HepG2 (cell line): ENCODE results near the gene WDR20. TPM values are rescaled to one million over a fixed set of nuclear protein-coding genes. Genes with fewer than 3 reads are reported as not detected.

Source experiments
- AFF4 ChIP-seq: sonication (generic); formaldehyde crosslinking; IDR thresholded peaks from 2 replicates; pipeline ENCODE4 v1.4.0; 2020; ENCODE audit warnings: missing genetic modification reagents
- ARID5B ChIP-seq: IDR thresholded peaks from 2 replicates; pipeline ENCODE4 v1.4.0; 2020; ENCODE audit warnings: mild to moderate bottlenecking, missing genetic modification reagents
- CCDC6 ChIP-seq: sonication (generic); formaldehyde crosslinking; IDR thresholded peaks from 2 replicates; pipeline ENCODE4 v1.8.1; 2022; ENCODE audit warnings: mild to moderate bottlenecking, missing genetic modification reagents, moderate library complexity
- RARA ChIP-seq: IDR thresholded peaks from 2 replicates; pipeline ENCODE4 v1.6.1; 2016; ENCODE audit warnings: missing genetic modification reagents, missing compliant biosample characterization
- SMAD3 ChIP-seq: sonication (generic); formaldehyde crosslinking; IDR thresholded peaks from 2 replicates; pipeline ENCODE4 v1.4.0; 2020; ENCODE audit warnings: missing genetic modification reagents
- ZBTB37 ChIP-seq: sonication (generic); formaldehyde crosslinking; IDR thresholded peaks from 2 replicates; pipeline ENCODE4 v1.4.0; 2020; ENCODE audit warnings: mild to moderate bottlenecking, missing genetic modification reagents
- ZFX ChIP-seq: sonication (generic); formaldehyde crosslinking; IDR thresholded peaks from 2 replicates; pipeline ENCODE4 v1.4.0; 2020; ENCODE audit warnings: mild to moderate bottlenecking, low read depth, missing genetic modification reagents, moderate library complexity
- ZGPAT ChIP-seq: IDR thresholded peaks from 2 replicates; pipeline ENCODE4 v1.6.1; 2016; ENCODE audit warnings: mild to moderate bottlenecking
- ZNF709 ChIP-seq: sonication (generic); formaldehyde crosslinking; IDR thresholded peaks from 2 replicates; pipeline ENCODE4 v1.5.0; 2020; ENCODE audit warnings: mild to moderate bottlenecking, missing genetic modification reagents
- ZNF749 ChIP-seq: sonication (generic); formaldehyde crosslinking; IDR thresholded peaks from 2 replicates; pipeline ENCODE4 v1.8.0; 2022; ENCODE audit warnings: mild to moderate bottlenecking, missing genetic modification reagents, moderate library complexity, borderline replicate concordance
- ZSCAN21 ChIP-seq: sonication (generic); formaldehyde crosslinking; IDR thresholded peaks from 2 replicates; pipeline ENCODE4 v1.8.0; 2022; ENCODE audit warnings: mild to moderate bottlenecking, missing genetic modification reagents, moderate library complexity, borderline replicate concordance
- polyA plus RNA-seq, 8 experiments: library from polyadenylated mRNA; depleted of rRNA in 3 of 8; stranded (reverse) in 7 of 8; unstranded in 1 of 8; fragments of >200 nt; fragmentation: Illumina TruSeq in 4 of 8; extraction: Trizol in 4 of 8; gene quantifications; 2 replicates each; pipeline versions ENCODE4 v1.2.1 to v1.2.3, GENCODE V29; 2011 to 2016; ENCODE audit warnings: low read depth in 4 of 8, missing spikeins in 1 of 8, mixed read lengths in 1 of 8; ENCODE audit not compliant: insufficient read depth in 1 of 8
- total RNA-seq, 5 experiments: library from RNA; depleted of rRNA; stranded (reverse); fragments of >200 nt; fragmentation: Illumina TruSeq; extraction: Trizol; gene quantifications; 2 replicates each; pipeline ENCODE4 v1.2.3, GENCODE V29; 2016; ENCODE audit warnings: low read depth in 1 of 5
- TF ChIP-seq, protein P1 (sequence below): sonication (generic); formaldehyde crosslinking; IDR thresholded peaks from 2 replicates; pipeline ENCODE4 v1.5.1; 2020; ENCODE audit warnings: mild to moderate bottlenecking, missing genetic modification reagents, moderate library complexity
- TF ChIP-seq, protein P2 (sequence below): sonication (generic); formaldehyde crosslinking; IDR thresholded peaks from 2 replicates; pipeline ENCODE4 v1.8.0; 2022; ENCODE audit warnings: mild to moderate bottlenecking, missing genetic modification reagents; ENCODE audit not compliant: insufficient replicate concordance

The WDR20 gene
- total and polyA plus RNA-seq, 2 of the 13 experiments (the other 11 are each of a cell fraction or from before 2014, with no cell fraction given): 10.4 to 23.2 TPM

- TF ChIP-seq ARID5B (CRISPR knock-in tag): peak; percentile 44; the same call in 1 of the 2 replicates
- TF ChIP-seq AFF4: no peak
- TF ChIP-seq, protein P1, sequence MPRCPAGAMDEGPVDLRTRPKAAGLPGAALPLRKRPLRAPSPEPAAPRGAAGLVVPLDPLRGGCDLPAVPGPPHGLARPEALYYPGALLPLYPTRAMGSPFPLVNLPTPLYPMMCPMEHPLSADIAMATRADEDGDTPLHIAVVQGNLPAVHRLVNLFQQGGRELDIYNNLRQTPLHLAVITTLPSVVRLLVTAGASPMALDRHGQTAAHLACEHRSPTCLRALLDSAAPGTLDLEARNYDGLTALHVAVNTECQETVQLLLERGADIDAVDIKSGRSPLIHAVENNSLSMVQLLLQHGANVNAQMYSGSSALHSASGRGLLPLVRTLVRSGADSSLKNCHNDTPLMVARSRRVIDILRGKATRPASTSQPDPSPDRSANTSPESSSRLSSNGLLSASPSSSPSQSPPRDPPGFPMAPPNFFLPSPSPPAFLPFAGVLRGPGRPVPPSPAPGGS (CRISPR knock-in tag): 0 out of 2 replicates have a peak, but pooled peaks have one; percentile 30
- TF ChIP-seq ZBTB37: no peak
- 0 out of 2 replicates have a peak, but pooled peaks have one; percentile 41 for TF ChIP-seq CCDC6 (CRISPR knock-in tag)
- no peak for TF ChIP-seq SMAD3
- TF ChIP-seq ZFX (CRISPR knock-in tag): 0 out of 2 replicates have a peak, but pooled peaks have one; percentile 69
- TF ChIP-seq, protein P2, sequence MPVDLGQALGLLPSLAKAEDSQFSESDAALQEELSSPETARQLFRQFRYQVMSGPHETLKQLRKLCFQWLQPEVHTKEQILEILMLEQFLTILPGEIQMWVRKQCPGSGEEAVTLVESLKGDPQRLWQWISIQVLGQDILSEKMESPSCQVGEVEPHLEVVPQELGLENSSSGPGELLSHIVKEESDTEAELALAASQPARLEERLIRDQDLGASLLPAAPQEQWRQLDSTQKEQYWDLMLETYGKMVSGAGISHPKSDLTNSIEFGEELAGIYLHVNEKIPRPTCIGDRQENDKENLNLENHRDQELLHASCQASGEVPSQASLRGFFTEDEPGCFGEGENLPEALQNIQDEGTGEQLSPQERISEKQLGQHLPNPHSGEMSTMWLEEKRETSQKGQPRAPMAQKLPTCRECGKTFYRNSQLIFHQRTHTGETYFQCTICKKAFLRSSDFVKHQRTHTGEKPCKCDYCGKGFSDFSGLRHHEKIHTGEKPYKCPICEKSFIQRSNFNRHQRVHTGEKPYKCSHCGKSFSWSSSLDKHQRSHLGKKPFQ: no peak
- 0 out of 2 replicates have a peak, but pooled peaks have one; percentile 1 for TF ChIP-seq ZNF749 (CRISPR knock-in tag)
- no peak for TF ChIP-seq ZSCAN21 (CRISPR knock-in tag)
- TF ChIP-seq RARA (CRISPR knock-in tag): no peak
- TF ChIP-seq ZNF709 (CRISPR knock-in tag): no peak; the same call in 1 of the 2 replicates
- peak; percentile 65; the same call in 1 of the 2 replicates for TF ChIP-seq ZGPAT (CRISPR knock-in tag)
These were observed at the start of gene WDR20 (continued) for GRCh38 chr14:102139286-102140026.
